GM12892 (cell line): ENCODE measurements around the gene ZNF878.

Source experiments
- POLR2A ChIP-seq: IDR thresholded peaks from 2 replicates; pipeline ENCODE4 v1.6.1; 2011; ENCODE audit warnings: low read depth, low read length, control low read depth
- POLR2AphosphoS5 ChIP-seq: IDR thresholded peaks from 2 replicates; pipeline ENCODE4 v1.6.1; 2011; ENCODE audit warnings: low read depth, low read length, control low read depth
- TAF1 ChIP-seq: IDR thresholded peaks from 2 replicates; pipeline ENCODE4 v1.6.1; 2011; ENCODE audit warnings: low read depth, mild to moderate bottlenecking, control low read depth, low read length, borderline replicate concordance

- TF ChIP-seq POLR2A (peak; percentile 79), POLR2AphosphoS5 (peak; percentile 75), TAF1 (no peak)
Measured at GRCh38 chr19:12035220-12036172, 17.3 kb downstream of the ZNF878 start, which contains the start of gene ZNF433.
